H1 (cell line): Measurements from ENCODE around the gene RPL31. TPM values are rescaled to one million over a fixed set of nuclear protein-coding genes. Genes with fewer than 3 reads are reported as not detected.

Source experiments
- CTCF ChIA-PET: fragments of 300-600 bp; sonication (Branson Sonifier 250); formaldehyde crosslinking; loops from one replicate; lab custom pipeline; 2021; ENCODE audit not compliant: partially characterized antibody; lab: Charles Lee
- POLR2A ChIA-PET: fragments of 300-600 bp; sonication (Branson Sonifier 250); formaldehyde crosslinking; loops from one replicate; lab custom pipeline; 2021; ENCODE audit warnings: inconsistent platforms; ENCODE audit not compliant: partially characterized antibody; lab: Charles Lee
- DNase-seq, 2 experiments: peaks; one replicate each; pipeline versions ENCODE4 v3.0.0 to v3.0.0-alpha.2; 2010 to 2022; ENCODE audit warnings: low spot score in 2 of 2, low read depth in 1 of 2, mixed read lengths in 1 of 2
- FAIRE-seq: peaks from 2 replicates; lab custom pipeline; 2011; peaks lifted over from hg19 to GRCh38; lab: Jason Lieb, UNC
- H2AFZ ChIP-seq: 2 replicates; pipeline ENCODE4 v1.8.1; 2012; ENCODE audit warnings: low read length, inconsistent platforms
- H2AK5ac ChIP-seq: 2 replicates; pipeline ENCODE4 v1.6.1; 2013; ENCODE audit warnings: low read depth, low read length
- H2BK120ac ChIP-seq: replicated peaks from 2 replicates; pipeline ENCODE3; 2013; ENCODE audit warnings: low read depth, low read length, inconsistent platforms
- H2BK12ac ChIP-seq: 2 replicates; pipeline ENCODE4 v1.6.1; 2013; ENCODE audit warnings: low read depth, low read length
- H2BK15ac ChIP-seq: 2 replicates; pipeline ENCODE4 v1.6.1; 2013; ENCODE audit warnings: low read length
- H2BK20ac ChIP-seq: 2 replicates; pipeline ENCODE4 v1.6.1; 2013; ENCODE audit warnings: low read length
- H2BK5ac ChIP-seq: 2 replicates; pipeline ENCODE4 v1.6.1; 2013; ENCODE audit warnings: low read depth, low read length
- H3K14ac ChIP-seq: 2 replicates; pipeline ENCODE4 v1.6.1; 2013; ENCODE audit warnings: inconsistent platforms; ENCODE audit not compliant: insufficient read length
- H3K18ac ChIP-seq: 2 replicates; pipeline ENCODE4 v1.6.1; 2013; ENCODE audit warnings: low read length; ENCODE audit errors: extremely low read depth
- H3K23ac ChIP-seq: 2 replicates; pipeline ENCODE4 v1.6.1; 2013; ENCODE audit warnings: inconsistent platforms; ENCODE audit not compliant: insufficient read length
- H3K23me2 ChIP-seq: 2 replicates; pipeline ENCODE4 v1.6.1; 2013; ENCODE audit warnings: low read depth, low read length
- H3K27ac ChIP-seq: 2 replicates; pipeline ENCODE4 v1.6.1; 2011; ENCODE audit warnings: low read depth, low read length, inconsistent platforms
- H3K27me3 ChIP-seq, 4 experiments: replicated peaks in 1 of 4; 1 replicate in 1 of 4; 2 replicates in 3 of 4; pipeline versions ENCODE4 v1.6.1 to v1.8.1; 2011 to 2013; ENCODE audit warnings: low read length in 3 of 4, mild to moderate bottlenecking in 3 of 4, inconsistent platforms in 2 of 4, mixed read lengths in 2 of 4, moderate library complexity in 1 of 4; ENCODE audit not compliant: control insufficient read depth in 3 of 4, insufficient read depth in 3 of 4; ENCODE audit errors: extremely low read depth in 1 of 4
- H3K36me3 ChIP-seq, 4 experiments: 2 replicates each; pipeline versions ENCODE4 v1.6.1 to v1.8.1; 2011 to 2013; ENCODE audit warnings: mild to moderate bottlenecking in 4 of 4, low read length in 3 of 4, moderate library complexity in 2 of 4, control low read depth in 1 of 4, inconsistent platforms in 1 of 4; ENCODE audit not compliant: insufficient read depth in 4 of 4, control insufficient read depth in 2 of 4
- H3K4ac ChIP-seq: replicated peaks from 2 replicates; pipeline ENCODE3; 2013; ENCODE audit warnings: low read length, low read depth, mixed read lengths, inconsistent platforms; ENCODE audit not compliant: insufficient read length
- H3K4me1 ChIP-seq, 4 experiments: replicated peaks in 1 of 4; 1 replicate in 1 of 4; 2 replicates in 3 of 4; pipeline versions ENCODE4 v1.6.1 to v1.8.1; 2011 to 2013; ENCODE audit warnings: low read length in 3 of 4, inconsistent platforms in 2 of 4, mixed read lengths in 1 of 4; ENCODE audit not compliant: insufficient read depth in 4 of 4, control insufficient read depth in 3 of 4
- H3K4me2 ChIP-seq, 2 experiments: 2 replicates each; pipeline versions ENCODE4 v1.6.1 to v1.8.1; 2011 to 2013; ENCODE audit warnings: low read depth in 2 of 2, low read length in 2 of 2, control low read depth in 1 of 2, inconsistent platforms in 1 of 2, mild to moderate bottlenecking in 1 of 2; ENCODE audit not compliant: insufficient read depth in 1 of 2
- H3K4me3 ChIP-seq, 4 experiments: fragments of 200-600, 300-600 bp in 1 of 4; sonication (generic), shearing (Covaris generic), sonication (Bioruptor Twin) in 1 of 4; 2 replicates each; pipeline versions ENCODE4 v1.5.1 to v1.8.1; 2011 to 2016; ENCODE audit warnings: low read length in 4 of 4, low read depth in 3 of 4, control low read depth in 2 of 4, inconsistent platforms in 2 of 4, mild to moderate bottlenecking in 2 of 4, mixed read lengths in 1 of 4, moderate library complexity in 1 of 4; ENCODE audit not compliant: insufficient read depth in 2 of 4; ENCODE audit errors: extremely low read depth in 1 of 4
- H3K56ac ChIP-seq: replicated peaks from 2 replicates; pipeline ENCODE3; 2013; ENCODE audit warnings: low read depth, mild to moderate bottlenecking, mixed read lengths, low read length, inconsistent platforms; ENCODE audit not compliant: insufficient read length
- H3K79me1 ChIP-seq: 2 replicates; pipeline ENCODE4 v1.6.1; 2013; ENCODE audit warnings: low read depth, low read length, control low read depth
- H3K79me2 ChIP-seq, 2 experiments: 2 replicates each; pipeline versions ENCODE4 v1.6.1 to v1.8.1; 2012 to 2013; ENCODE audit warnings: low read length in 2 of 2, mild to moderate bottlenecking in 2 of 2, inconsistent platforms in 1 of 2; ENCODE audit not compliant: insufficient read depth in 2 of 2, control insufficient read depth in 1 of 2
- H3K9ac ChIP-seq, 4 experiments: replicated peaks in 1 of 4; 1 replicate in 1 of 4; 2 replicates in 3 of 4; pipeline versions ENCODE4 v1.6.1 to v1.8.1; 2011 to 2013; ENCODE audit warnings: low read depth in 3 of 4, low read length in 3 of 4, control low read depth in 2 of 4, mild to moderate bottlenecking in 2 of 4, moderate library complexity in 2 of 4, inconsistent platforms in 1 of 4; ENCODE audit errors: extremely low read depth in 1 of 4
- H3K9me3 ChIP-seq, 2 experiments: 2 replicates each; pipeline versions ENCODE4 v1.6.1 to v1.8.1; 2012 to 2013; ENCODE audit warnings: mild to moderate bottlenecking in 2 of 2, moderate library complexity in 2 of 2, control low read depth in 1 of 2, inconsistent platforms in 1 of 2, low read depth in 1 of 2, low read length in 1 of 2, mixed read lengths in 1 of 2; ENCODE audit not compliant: insufficient read depth in 2 of 2
- H4K20me1 ChIP-seq, 2 experiments: replicated peaks in 1 of 2; 2 replicates each; pipeline versions ENCODE3 to v1.8.1; 2011 to 2013; ENCODE audit warnings: inconsistent platforms in 2 of 2, low read length in 2 of 2, mild to moderate bottlenecking in 1 of 2; ENCODE audit not compliant: insufficient read depth in 2 of 2, control insufficient read depth in 1 of 2
- H4K5ac ChIP-seq: 2 replicates; pipeline ENCODE4 v1.6.1; 2013; ENCODE audit warnings: low read length, low read depth, mixed read lengths, inconsistent platforms; ENCODE audit not compliant: insufficient read length
- H4K8ac ChIP-seq: 2 replicates; pipeline ENCODE4 v1.8.0; 2013; ENCODE audit warnings: mild to moderate bottlenecking, moderate library complexity, low read length, inconsistent platforms; ENCODE audit not compliant: insufficient read depth; ENCODE audit errors: extremely low read depth
- H4K91ac ChIP-seq: replicated peaks from 2 replicates; pipeline ENCODE3; 2013; ENCODE audit warnings: low read length, mixed read lengths, inconsistent platforms; ENCODE audit not compliant: insufficient read length
- CREB1 ChIP-seq: IDR thresholded peaks from 2 replicates; pipeline ENCODE4 v1.6.1; 2012; ENCODE audit warnings: inconsistent platforms
- JUN ChIP-seq: IDR thresholded peaks from 2 replicates; pipeline ENCODE4 v1.6.1; 2011; ENCODE audit warnings: low read depth, mild to moderate bottlenecking, improper control_type of control experiment, low read length
- MAFK ChIP-seq: IDR thresholded peaks from 2 replicates; pipeline ENCODE4 v1.6.1; 2012; ENCODE audit warnings: low read depth, mild to moderate bottlenecking, improper control_type of control experiment, low read length
- PHF8 ChIP-seq: fragments of 200-600 bp; sonication (generic); conservative IDR thresholded peaks from 2 replicates; pipeline ENCODE4 v1.7.1; 2012; ENCODE audit warnings: low read depth, mild to moderate bottlenecking, inconsistent platforms, low read length, moderate library complexity
- TBP ChIP-seq: IDR thresholded peaks from 2 replicates; pipeline ENCODE4 v1.6.1; 2011; ENCODE audit warnings: low read depth, low read length, improper control_type of control experiment
- TEAD4 ChIP-seq: IDR thresholded peaks from 2 replicates; pipeline ENCODE4 v1.6.1; 2012; ENCODE audit warnings: low read depth, low read length, inconsistent platforms, mixed read lengths
- YY1 ChIP-seq: IDR thresholded peaks from 2 replicates; pipeline ENCODE4 v1.6.1; 2011; ENCODE audit warnings: low read depth, mild to moderate bottlenecking, low read length
- WGBS, 2 experiments: shearing (Covaris generic) in 1 of 2; methylation state at CpG; one replicate each; pipeline versions ENCODE4 v1.1.6 to v1.1.7; 2013 to 2015; ENCODE audit warnings: low lambda C conversion rate in 2 of 2, mixed read lengths in 2 of 2, inconsistent platforms in 1 of 2, low coverage in 1 of 2, missing lambda C conversion rate in 1 of 2; ENCODE audit not compliant: insufficient replicate concordance in 2 of 2, insufficient coverage in 1 of 2, insufficient read length in 1 of 2; ENCODE audit errors: extremely low coverage in 1 of 2, missing lambda C conversion rate in 1 of 2; 5-methylcytosine and 5-hydroxymethylcytosine counted together
- polyA plus RNA-seq, 7 experiments: library from polyadenylated mRNA; depleted of rRNA in 3 of 7; stranded (reverse) in 5 of 7; unstranded in 2 of 7; fragments of >200 nt in 5 of 7; fragments of 200-250 nt in 2 of 7; gene quantifications; 1 replicate in 5 of 7; 2 replicates in 1 of 7; 4 replicates in 1 of 7; pipeline versions ENCODE4 v1.2.1 to v1.2.3, GENCODE V29; 2011 to 2013; ENCODE audit warnings: missing spikeins in 2 of 7, mixed read lengths in 2 of 7
- total RNA-seq: library from RNA; stranded (reverse); fragmentation: NEBNext Ultra II Directional; extraction: Animal tissue kit (Norgen Biotek cat#: 25700); gene quantifications from 2 replicates; pipeline ENCODE4 v1.2.1, GENCODE V29; 2021

Gene RPL31
- total and polyA plus RNA-seq, 2 of the 8 experiments (the other 6 are each of a cell fraction or from before 2014, with no cell fraction given) = 1,463 to 1,722 TPM

DNA sequence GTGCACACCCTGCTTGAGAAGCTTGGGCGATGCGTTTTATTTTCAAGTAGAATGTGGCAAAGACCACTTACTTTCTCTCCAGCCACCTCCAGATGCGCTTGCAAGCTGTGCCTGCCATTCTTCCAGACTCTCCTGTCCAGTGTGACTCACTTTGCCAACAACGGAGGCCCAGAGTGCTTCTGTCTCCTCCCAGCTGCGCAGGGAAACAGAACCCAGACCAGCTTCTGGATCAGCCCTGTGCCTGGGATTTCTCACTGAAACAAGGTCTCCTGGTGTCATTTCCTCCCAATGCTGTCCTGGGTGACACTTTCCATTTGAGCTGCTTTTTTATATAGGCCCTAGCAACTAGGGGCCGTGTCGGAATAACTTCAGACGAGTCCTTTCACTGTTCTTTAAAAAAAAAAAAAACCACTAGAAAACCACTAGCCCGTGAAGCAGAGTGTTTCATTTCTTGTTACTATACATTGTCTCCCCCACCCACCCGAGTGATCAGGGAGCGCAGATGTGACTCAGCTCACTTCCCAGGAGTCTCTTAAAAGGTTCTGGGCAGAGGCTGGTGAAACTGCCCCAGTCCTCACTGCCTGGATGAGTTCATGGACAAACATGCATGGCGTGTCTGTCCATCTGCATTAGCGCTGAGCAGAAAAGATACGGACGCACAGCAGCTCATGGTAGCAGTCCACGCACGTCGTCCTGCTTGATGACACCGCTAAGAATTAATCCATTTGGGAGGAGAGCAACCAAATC, 25.3 kb upstream of the RPL31 start:
- no peaks in the 10 kb centered on the region for H3K23me2 ChIP-seq
- no peak for FAIRE-seq
- H3K4me1 ChIP-seq = peaks cover 0 to 2% (median 0%) of the 10 kb centered on the region in 4 experiments; a peak in 2 of 7 replicates
- H2BK15ac ChIP-seq = no peak overlapping the region
- H3K27me3 ChIP-seq = no peaks in the 10 kb centered on the region
- WGBS, 2 experiments = 92% methylated on average over 19 of the region's 19 CpGs; no CpG with 5 or more reads in 1 of the 2 experiments
- H3K4me2 ChIP-seq = no peak overlapping the region
- no peak overlapping the region for H3K14ac ChIP-seq
- TF ChIP-seq MAFK (no peak), PHF8 (no peak), TEAD4 (no peak), TBP (no peak), JUN (no peak), CREB1 (no peak), YY1 (no peak)
- TF ChIP-seq, all 59 proteins: peak for 0
- ChIA-PET CTCF (interaction anchor here (0.6 to 1.9 kb wide), 8 partner anchors 9 to 371 kb away, joined by 3 to 9 read pairs (median 4); no protein-coding TSS in a partner anchor), POLR2A (interaction anchor here (3.2 kb wide), 1 partner anchor 26 kb away, joined by 12 read pairs; the partner anchor contains the start of gene RPL31)
- H2AK5ac ChIP-seq = no peak overlapping the region
- no peak overlapping the region for H2AFZ ChIP-seq
- H2BK5ac ChIP-seq = no peak overlapping the region; the same call in 1 of the 2 replicates
- H3K18ac ChIP-seq = no peak overlapping the region
- no peak overlapping the region for H3K23ac ChIP-seq
- no peak overlapping the region for H3K4me3 ChIP-seq
- H2BK20ac ChIP-seq = no peak overlapping the region
- no peaks in the 10 kb centered on the region for H3K79me1 ChIP-seq
- H4K20me1 ChIP-seq = no peaks in the 10 kb centered on the region
- H2BK12ac ChIP-seq = no peak overlapping the region
- no peak overlapping the region for H3K27ac ChIP-seq
- no peak overlapping the region for H4K5ac ChIP-seq
- H3K9ac ChIP-seq = no peak overlapping the region
- no peaks in the 10 kb centered on the region for H3K79me2 ChIP-seq
- H4K91ac ChIP-seq = no peak overlapping the region
- H3K36me3 ChIP-seq = no peaks in the 10 kb centered on the region
- no peak overlapping the region for H3K56ac ChIP-seq
- H4K8ac ChIP-seq = no peak overlapping the region
- H3K4ac ChIP-seq = no peak overlapping the region
- no peak for DNase-seq
- H2BK120ac ChIP-seq = no peak overlapping the region
- H3K9me3 ChIP-seq = no peaks in the 10 kb centered on the region
